ENCODE measurements around the gene NFIL3.
"Not testable (repeated sequence)": the region's sequence is repeated elsewhere in the genome, so short reads cannot be mapped to it uniquely, and the experiment has no call there.

NFIL3 gene

GRCh38 chr9:91423785-91424402, at the start of gene NFIL3:
TSS of gene NFIL3 (minus strand) at chr9:91423832. CDS start at chr9:91410734, 13,098 bp downstream.
- DNase-seq: peak; percentile 74

- DNase-seq: not testable (repeated sequence)
Measured at GRCh38 chr9:91471524-91471923, 47.9 kb upstream of the NFIL3 start.

GRCh38 chr9:91465420-91465819, 41.8 kb upstream of the NFIL3 start:
- no peak for DNase-seq

GRCh38 chr9:91458906-91459305, 35.3 kb upstream of the NFIL3 start:
- no peak for DNase-seq

- no peak for DNase-seq
Measured at GRCh38 chr9:91452844-91453243, 29.2 kb upstream of the NFIL3 start.

- DNase-seq: no peak
Measured at GRCh38 chr9:91451431-91452270, 28.0 kb upstream of the NFIL3 start.

- DNase-seq: no peak
Measured at GRCh38 chr9:91445135-91445534, 21.5 kb upstream of the NFIL3 start.

GRCh38 chr9:91443994-91444392, 20.4 kb upstream of the NFIL3 start:
- no peak for DNase-seq

GRCh38 chr9:91443321-91443993, 19.8 kb upstream of the NFIL3 start:
- no peak for DNase-seq

- no peak for DNase-seq
Measured at GRCh38 chr9:91436841-91437240, 13.2 kb upstream of the NFIL3 start.

GRCh38 chr9:91433180-91433579, 9.5 kb upstream of the NFIL3 start:
- no peak for DNase-seq

GRCh38 chr9:91431485-91431884, 7.9 kb upstream of the NFIL3 start:
- DNase-seq: no peak

GRCh38 chr9:91429501-91429900, 5.9 kb upstream of the NFIL3 start:
- DNase-seq: no peak

GRCh38 chr9:91428927-91429351, 5.3 kb upstream of the NFIL3 start:
- DNase-seq: no peak

- no peak for DNase-seq
Measured at GRCh38 chr9:91428436-91428835, 4.8 kb upstream of the NFIL3 start.

- DNase-seq: no peak
Measured at GRCh38 chr9:91427873-91428272, 4.2 kb upstream of the NFIL3 start.

- DNase-seq: no peak
Measured at GRCh38 chr9:91426123-91426745, 2.6 kb upstream of the NFIL3 start.

- DNase-seq: no peak
Measured at GRCh38 chr9:91425271-91425670, 1.6 kb upstream of the NFIL3 start.

GRCh38 chr9:91424403-91425176, 958 bp upstream of the NFIL3 start:
- peak; percentile 52 for DNase-seq

GRCh38 chr9:91422758-91423711, 597 bp downstream of the NFIL3 start:
- DNase-seq: peak; percentile 61

All from activated CD4-positive, CD25-positive, alpha-beta regulatory T cell treated with anti-CD3 and anti-CD28 coated beads, Interleukin-2, amount 50 U/mL, for 72 hours (primary cell).